GM21528 (cell line): ENCODE data around the gene PCDHB12.

Source experiments
- ATAC-seq: cut with Tn5 transposase; IDR thresholded peaks from one replicate; pipeline ENCODE4 v1.9.1; 2021; ENCODE audit warnings: mild to moderate bottlenecking, moderate library complexity; ENCODE audit not compliant: unreplicated experiment, low FRiP score

PCDHB12 gene

DNA sequence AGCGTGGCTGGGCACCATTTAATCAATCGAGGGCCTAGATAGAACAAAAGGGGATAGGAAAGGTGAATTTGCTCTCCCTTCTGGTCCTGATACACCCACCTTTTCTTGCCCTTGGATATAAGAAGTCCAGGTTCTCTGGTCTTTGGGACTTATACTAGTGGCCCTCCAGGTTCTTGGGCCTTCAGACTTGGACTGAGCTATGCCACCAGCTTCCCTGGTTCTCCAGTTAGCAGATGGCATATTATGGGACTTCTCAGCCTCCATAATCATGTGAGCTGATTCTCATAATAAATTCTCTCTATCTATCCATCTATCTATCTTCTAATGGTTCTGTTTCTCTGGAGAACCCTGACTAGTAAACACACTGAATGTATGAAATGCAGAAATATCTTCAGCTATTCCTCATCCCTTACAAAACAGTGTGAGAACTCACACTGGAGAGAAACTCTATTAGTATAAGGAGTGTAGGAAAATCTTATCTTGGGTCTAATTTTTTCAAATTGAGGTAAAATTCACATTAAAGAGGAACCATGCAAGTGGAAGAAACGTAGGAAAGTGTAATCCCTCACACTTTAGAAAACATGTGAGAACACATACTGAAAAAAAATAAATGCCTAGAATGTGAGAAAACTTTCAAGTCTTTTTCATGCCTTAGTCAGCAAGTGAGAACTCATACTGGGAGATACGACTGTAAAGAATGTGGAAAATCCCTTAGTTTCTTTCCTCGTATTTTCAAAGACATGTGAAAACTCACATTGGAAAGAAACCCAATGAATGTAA, 52.1 kb downstream of the PCDHB12 start:
- no peak for ATAC-seq

DNA sequence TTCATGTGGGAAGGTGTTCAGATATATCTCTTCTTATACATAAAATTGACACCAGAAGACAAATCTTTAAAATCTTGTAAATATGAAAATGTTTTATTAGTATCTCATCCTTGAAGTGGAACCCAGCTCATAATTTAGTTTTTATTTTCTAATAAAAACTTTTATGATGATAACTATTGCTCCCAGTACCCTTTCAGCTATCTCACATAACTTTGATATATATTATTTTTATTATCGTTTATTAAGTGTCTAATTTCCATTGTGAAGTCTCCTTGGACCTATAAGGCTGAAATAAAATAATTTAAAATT, 52.7 kb downstream of the PCDHB12 start:
- no peak for ATAC-seq
